Trophoblast cell (in vitro differentiated cells and primary cell): ENCODE data around the gene OGA.

Experiments
- DNase-seq, 2 donors: peaks; one replicate each; pipeline ENCODE4 v3.0.0-alpha.2; 2016
- H2AFZ ChIP-seq: 2 replicates; pipeline ENCODE4 v1.6.1; 2013; ENCODE audit warnings: low read length, moderate library complexity, mild to moderate bottlenecking; ENCODE audit not compliant: insufficient read depth, poor library complexity
- H2AK5ac ChIP-seq: 2 replicates; pipeline ENCODE4 v1.6.1; 2013; ENCODE audit warnings: mild to moderate bottlenecking, low read length
- H2BK120ac ChIP-seq: 2 replicates; pipeline ENCODE4 v1.6.1; 2013; ENCODE audit warnings: low read length, mild to moderate bottlenecking, moderate library complexity; ENCODE audit not compliant: insufficient read depth, poor library complexity
- H2BK12ac ChIP-seq: 2 replicates; pipeline ENCODE4 v1.6.1; 2013; ENCODE audit warnings: mild to moderate bottlenecking, low read length, moderate library complexity
- H2BK5ac ChIP-seq: 2 replicates; pipeline ENCODE4 v1.6.1; 2013; ENCODE audit warnings: low read length, low read depth, moderate library complexity, mild to moderate bottlenecking; ENCODE audit not compliant: poor library complexity
- H3K14ac ChIP-seq: 2 replicates; pipeline ENCODE4 v1.6.1; 2013; ENCODE audit warnings: mild to moderate bottlenecking, low read length
- H3K18ac ChIP-seq: 2 replicates; pipeline ENCODE4 v1.6.1; 2013; ENCODE audit warnings: mild to moderate bottlenecking, low read length
- H3K23ac ChIP-seq: 2 replicates; pipeline ENCODE4 v1.6.1; 2013; ENCODE audit warnings: low read length
- H3K27ac ChIP-seq: 2 replicates; pipeline ENCODE4 v1.5.1; 2013; ENCODE audit warnings: low read depth, mild to moderate bottlenecking, inconsistent platforms, low read length, moderate library complexity
- H3K27me3 ChIP-seq: 2 replicates; pipeline ENCODE4 v1.6.1; 2013; ENCODE audit warnings: inconsistent platforms, mild to moderate bottlenecking, low read length, moderate library complexity; ENCODE audit not compliant: insufficient read depth
- H3K36me3 ChIP-seq, 2 experiments: 1 replicate in 1 of 2; 2 replicates in 1 of 2; pipeline ENCODE4 v1.6.1; 2013; ENCODE audit warnings: low read length in 2 of 2, mild to moderate bottlenecking in 2 of 2, moderate library complexity in 1 of 2; ENCODE audit not compliant: insufficient read depth in 2 of 2, control insufficient read depth in 1 of 2
- H3K4ac ChIP-seq: 2 replicates; pipeline ENCODE4 v1.6.1; 2013; ENCODE audit warnings: low read depth, mild to moderate bottlenecking, low read length, moderate library complexity
- H3K4me1 ChIP-seq, 2 experiments: 1 replicate in 1 of 2; 2 replicates in 1 of 2; pipeline ENCODE4 v1.6.1; 2013; ENCODE audit warnings: low read length in 2 of 2, mild to moderate bottlenecking in 2 of 2, moderate library complexity in 1 of 2; ENCODE audit not compliant: insufficient read depth in 2 of 2, control insufficient read depth in 1 of 2
- H3K4me2 ChIP-seq: 2 replicates; pipeline ENCODE4 v1.6.1; 2013; ENCODE audit warnings: inconsistent platforms, mild to moderate bottlenecking, low read length, moderate library complexity
- H3K4me3 ChIP-seq: 2 replicates; pipeline ENCODE4 v1.5.1; 2013; ENCODE audit warnings: mild to moderate bottlenecking, low read depth, low read length, inconsistent platforms
- H3K79me1 ChIP-seq: one replicate; pipeline ENCODE4 v1.6.1; 2013; ENCODE audit warnings: low read length
- H3K79me2 ChIP-seq: 2 replicates; pipeline ENCODE4 v1.6.1; 2013; ENCODE audit warnings: low read length, mild to moderate bottlenecking; ENCODE audit not compliant: control insufficient read depth, insufficient read depth, poor library complexity
- H3K9ac ChIP-seq: 2 replicates; pipeline ENCODE4 v1.6.1; 2013; ENCODE audit warnings: mild to moderate bottlenecking, low read length
- H3K9me3 ChIP-seq: 2 replicates; pipeline ENCODE4 v1.6.1; 2013; ENCODE audit warnings: low read depth, mild to moderate bottlenecking, control low read depth, inconsistent platforms, low read length; ENCODE audit not compliant: insufficient read depth
- H4K12ac ChIP-seq: 2 replicates; pipeline ENCODE4 v1.6.1; 2013; ENCODE audit warnings: low read depth, mild to moderate bottlenecking, low read length, moderate library complexity
- H4K8ac ChIP-seq: 2 replicates; pipeline ENCODE4 v1.6.1; 2013; ENCODE audit warnings: low read depth, mild to moderate bottlenecking, low read length, moderate library complexity
- H4K91ac ChIP-seq: one replicate; pipeline ENCODE4 v1.6.1; 2013; ENCODE audit warnings: low read depth, mild to moderate bottlenecking, low read length, moderate library complexity
- WGBS: extraction: QIAGEN DNeasy Blood & Tissue Kit; methylation state at CpG from one replicate; pipeline ENCODE4 v1.1.7; 2013; ENCODE audit warnings: missing lambda C conversion rate; ENCODE audit not compliant: insufficient read length, insufficient coverage; ENCODE audit errors: extremely low coverage; 5-methylcytosine and 5-hydroxymethylcytosine counted together

The OGA gene

DNA sequence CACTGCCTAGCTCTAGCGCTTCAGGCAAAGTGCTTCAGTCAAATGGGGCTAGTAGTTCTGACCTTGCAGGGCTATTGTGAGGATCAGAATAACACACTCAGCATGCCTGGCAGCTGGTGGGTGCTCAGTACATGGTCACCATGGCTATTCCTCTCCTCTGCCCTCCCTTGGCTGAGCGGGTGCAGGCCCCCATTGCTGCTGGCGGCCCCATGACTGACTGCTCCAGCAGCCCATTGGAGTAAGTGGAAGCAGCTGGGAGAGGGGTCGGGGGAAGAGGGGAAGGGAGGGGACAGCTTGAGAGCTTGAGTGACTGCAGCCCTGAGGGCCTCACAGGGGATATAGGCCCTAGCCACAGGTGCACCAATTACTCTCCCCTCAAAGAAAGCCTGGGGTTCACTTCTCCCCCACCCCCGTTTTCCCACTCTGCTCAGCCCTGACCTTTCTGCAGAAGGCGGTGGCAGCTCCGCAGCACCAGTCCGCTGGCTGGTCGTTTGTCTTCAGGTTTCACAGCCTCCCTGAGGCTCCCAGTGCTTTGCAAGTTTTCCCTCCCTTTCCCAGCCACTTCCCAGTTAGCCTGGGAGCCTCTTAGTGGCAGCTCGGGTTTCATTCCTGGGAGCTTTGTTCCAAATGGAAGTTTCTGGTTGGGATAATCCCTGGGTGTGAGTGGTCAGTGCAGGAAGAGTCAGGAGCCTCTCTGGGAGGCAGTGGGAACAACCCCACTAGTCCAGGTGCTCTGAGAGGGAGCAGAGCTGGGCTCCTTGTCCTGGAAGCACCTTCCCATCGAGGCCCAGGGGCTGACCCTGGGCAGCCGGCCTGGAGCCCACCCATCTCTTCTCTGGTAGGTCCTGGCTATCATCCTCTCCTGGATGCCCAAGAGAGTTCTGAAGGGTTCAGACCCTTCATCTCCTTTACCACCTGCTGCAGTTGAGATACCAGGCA is 58.7 kb downstream of the OGA start:
- Histone ChIP-seq H2AK5ac (no peak overlapping the region), H3K4me3 (no peak overlapping the region), H3K27me3 (no peaks in the 10 kb centered on the region), H2BK120ac (no peak overlapping the region), H3K23ac (no peak overlapping the region), H3K36me3 (no peaks in the 10 kb centered on the region), H3K9ac (no peak overlapping the region), H3K4ac (no peak overlapping the region), H4K12ac (no peak overlapping the region), H3K9me3 (no peaks in the 10 kb centered on the region), H3K27ac (no peak overlapping the region), H4K8ac (no peak overlapping the region), H3K79me1 (no peaks in the 10 kb centered on the region), H3K4me2 (no peak overlapping the region), H2BK5ac (no peak overlapping the region), H3K18ac (no peak overlapping the region), H3K79me2 (no peaks in the 10 kb centered on the region), H2AFZ (no peak overlapping the region), H3K14ac (no peak overlapping the region), H2BK12ac (no peak overlapping the region), H3K4me1 (no peaks in the 10 kb centered on the region), H4K91ac (no peak overlapping the region)
- DNase-seq: no peak
- no CpG with 5 or more reads among the region's 12 CpGs for WGBS

DNA sequence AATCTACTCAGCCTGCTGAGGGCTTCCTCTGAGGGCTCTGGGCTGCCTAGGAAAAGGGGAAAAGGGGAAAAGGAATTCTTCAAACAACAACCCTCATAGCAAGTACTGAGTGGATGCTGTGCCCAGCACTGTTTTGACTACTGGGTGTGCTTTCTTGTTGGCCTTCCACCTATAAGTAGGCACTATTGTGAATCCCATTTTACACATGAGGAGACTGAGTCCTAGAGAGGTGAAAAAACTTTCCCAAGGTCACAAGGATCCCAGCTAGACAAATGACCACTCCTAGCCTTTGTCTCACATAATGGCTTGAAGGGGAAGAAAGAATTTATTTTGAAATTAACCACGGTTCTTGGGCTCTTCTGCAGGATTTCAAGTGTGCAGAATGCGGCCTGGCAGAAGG is 59.4 kb downstream of the OGA start:
- no peak overlapping the region for H2AK5ac ChIP-seq
- H2BK5ac ChIP-seq: no peak overlapping the region
- no peak overlapping the region for H4K91ac ChIP-seq
- no peak overlapping the region for H3K4me2 ChIP-seq
- no peaks in the 10 kb centered on the region for H3K36me3 ChIP-seq
- no peak overlapping the region for H2BK120ac ChIP-seq
- H3K9me3 ChIP-seq: no peaks in the 10 kb centered on the region
- H3K9ac ChIP-seq: no peak overlapping the region
- H4K8ac ChIP-seq: no peak overlapping the region
- no peak overlapping the region for H3K27ac ChIP-seq
- no peak for DNase-seq
- H4K12ac ChIP-seq: no peak overlapping the region
- H3K4ac ChIP-seq: no peak overlapping the region
- no peaks in the 10 kb centered on the region for H3K27me3 ChIP-seq
- no peaks in the 10 kb centered on the region for H3K4me1 ChIP-seq
- no peak overlapping the region for H3K18ac ChIP-seq
- H2AFZ ChIP-seq: no peak overlapping the region
- H3K79me2 ChIP-seq: no peaks in the 10 kb centered on the region
- H3K4me3 ChIP-seq: no peak overlapping the region
- H2BK12ac ChIP-seq: no peak overlapping the region
- H3K14ac ChIP-seq: no peak overlapping the region
- WGBS: no CpG with 5 or more reads among the region's 2 CpGs
- no peaks in the 10 kb centered on the region for H3K79me1 ChIP-seq
- H3K23ac ChIP-seq: no peak overlapping the region

DNA sequence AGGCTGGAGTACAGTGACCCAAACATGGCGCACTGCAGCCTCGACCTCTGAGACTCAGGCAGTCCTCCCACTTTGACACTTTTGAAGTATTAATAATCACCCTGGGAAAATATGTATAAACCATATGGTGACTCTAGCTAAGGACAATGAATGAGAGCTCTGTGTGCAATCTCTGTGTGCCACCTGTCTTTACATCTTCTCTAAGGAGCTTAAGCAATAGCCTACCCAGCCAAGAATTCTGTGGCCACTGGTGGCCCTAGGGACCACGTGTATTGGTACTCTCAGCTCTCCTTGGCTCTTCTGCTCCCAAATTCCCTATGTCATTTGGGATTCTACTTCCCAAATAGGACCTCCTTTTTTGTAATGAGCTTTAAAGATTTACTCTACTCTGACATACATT is 66.0 kb downstream of the OGA start:
- H2BK120ac ChIP-seq: no peak overlapping the region
- peaks cover 0 to 3% of the 10 kb centered on the region in 2 experiments for H3K4me1 ChIP-seq
- no peak overlapping the region for H3K23ac ChIP-seq
- H2BK5ac ChIP-seq: no peak overlapping the region
- no peak overlapping the region for H3K4me2 ChIP-seq
- H3K14ac ChIP-seq: no peak overlapping the region
- no peaks in the 10 kb centered on the region for H3K9me3 ChIP-seq
- no peak overlapping the region for H4K12ac ChIP-seq
- no peak overlapping the region for H3K4ac ChIP-seq
- no peak overlapping the region for H3K9ac ChIP-seq
- H3K79me2 ChIP-seq: no peaks in the 10 kb centered on the region
- no peak overlapping the region for H2BK12ac ChIP-seq
- no CpG with 5 or more reads among the region's 3 CpGs for WGBS
- H3K79me1 ChIP-seq: no peaks in the 10 kb centered on the region
- no peak overlapping the region for H2AFZ ChIP-seq
- H3K27ac ChIP-seq: no peak overlapping the region
- H4K8ac ChIP-seq: no peak overlapping the region
- no peak overlapping the region for H3K4me3 ChIP-seq
- no peak overlapping the region for H4K91ac ChIP-seq
- no peaks in the 10 kb centered on the region for H3K27me3 ChIP-seq
- H3K18ac ChIP-seq: no peak overlapping the region
- H2AK5ac ChIP-seq: no peak overlapping the region
- DNase-seq: no peak
- H3K36me3 ChIP-seq: no peaks in the 10 kb centered on the region

DNA sequence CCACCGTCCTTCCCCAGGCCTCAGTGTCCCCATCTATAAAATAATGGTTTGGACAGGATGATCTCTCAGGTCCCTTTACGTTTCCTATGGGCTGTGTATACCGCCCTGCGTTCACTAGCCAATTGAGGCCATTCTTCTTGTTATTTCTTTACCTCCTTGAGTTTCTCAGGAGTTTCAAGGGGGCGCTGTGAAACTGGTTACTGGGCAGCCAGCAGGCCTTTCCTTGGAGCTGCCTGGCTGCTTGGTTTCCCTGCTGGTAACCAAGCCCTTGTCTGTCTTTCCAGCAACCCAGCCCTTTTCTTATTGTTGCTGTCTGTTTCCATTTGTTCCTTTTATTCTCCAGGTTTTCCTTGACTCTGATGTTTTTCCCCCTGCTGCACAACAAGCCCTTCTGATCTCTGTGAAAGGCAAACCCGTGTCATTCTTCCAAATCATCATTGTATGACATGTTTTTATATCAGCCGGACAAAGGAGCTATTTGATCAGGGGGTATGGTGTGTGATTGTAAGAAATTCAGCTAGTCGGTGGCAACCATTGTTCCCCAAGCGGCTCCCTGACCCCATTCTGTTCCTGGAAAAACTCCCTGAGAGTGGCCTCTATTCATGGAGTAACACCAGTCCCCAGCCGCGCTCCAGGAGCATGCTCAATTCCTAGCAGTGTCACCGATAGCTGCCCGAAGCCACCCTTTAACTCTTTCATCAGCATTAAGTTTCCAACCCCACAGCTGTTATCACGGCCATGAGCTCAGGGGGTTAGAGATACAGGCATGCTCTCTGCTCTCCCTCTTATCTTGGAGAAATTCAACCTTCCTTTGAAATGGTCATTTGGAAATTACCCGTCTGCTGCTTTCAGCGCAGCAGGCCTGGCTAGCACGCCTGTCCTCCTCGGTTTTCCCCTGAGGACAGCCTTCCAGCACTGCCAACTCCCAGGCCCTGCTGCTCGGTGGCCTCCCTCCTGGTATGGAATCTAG is 68.9 kb downstream of the OGA start:
- peak in 1 of 2 donors; percentile 21 for DNase-seq
- Histone ChIP-seq H4K91ac (no peak overlapping the region), H2BK120ac (no peak overlapping the region), H3K36me3 (no peaks in the 10 kb centered on the region), H3K4me3 (no peak overlapping the region), H3K9me3 (no peaks in the 10 kb centered on the region), H3K79me1 (no peaks in the 10 kb centered on the region), H2BK5ac (no peak overlapping the region), H3K4me1 (peaks cover 0 to 3% of the 10 kb centered on the region in 2 experiments), H3K18ac (no peak overlapping the region), H4K8ac (no peak overlapping the region), H3K4ac (no peak overlapping the region), H2BK12ac (no peak overlapping the region), H3K27ac (no peak overlapping the region), H2AFZ (peak overlapping the region; percentile 25), H4K12ac (no peak overlapping the region), H2AK5ac (no peak overlapping the region), H3K27me3 (no peaks in the 10 kb centered on the region), H3K79me2 (no peaks in the 10 kb centered on the region), H3K9ac (no peak overlapping the region), H3K4me2 (no peak overlapping the region), H3K23ac (no peak overlapping the region), H3K14ac (no peak overlapping the region)
- no CpG with 5 or more reads among the region's 19 CpGs for WGBS
